ENCODE data around the gene ZXDC. TPM values are rescaled to one million over a fixed set of nuclear protein-coding genes. Genes with fewer than 3 reads are reported as not detected.

The ZXDC gene
- total RNA-seq, 4 donors from 2014 or later: 22.7 to 47.0 (median 27.9) TPM

GRCh38 chr3:126509597-126510307 lies 34.1 kb upstream of the ZXDC start:
- DNase-seq (ENCODE audit: low spot score): no peak
- no peak for TF ChIP-seq CTCF (IDR thresholded peaks at IDR 0.05)
- no peak for ATAC-seq (ENCODE audit: low FRiP score)

- DNase-seq (ENCODE audit: low spot score) (no peak), ATAC-seq (ENCODE audit: low FRiP score) (peak; percentile 24)
- TF ChIP-seq CTCF (IDR thresholded peaks at IDR 0.05): no peak
Observed at GRCh38 chr3:126508564-126508964, 32.9 kb upstream of the ZXDC start.

GRCh38 chr3:126507886-126508285 lies 32.2 kb upstream of the ZXDC start:
- DNase-seq (ENCODE audit: low spot score) (no peak), ATAC-seq (ENCODE audit: low FRiP score) (no peak)

DNA sequence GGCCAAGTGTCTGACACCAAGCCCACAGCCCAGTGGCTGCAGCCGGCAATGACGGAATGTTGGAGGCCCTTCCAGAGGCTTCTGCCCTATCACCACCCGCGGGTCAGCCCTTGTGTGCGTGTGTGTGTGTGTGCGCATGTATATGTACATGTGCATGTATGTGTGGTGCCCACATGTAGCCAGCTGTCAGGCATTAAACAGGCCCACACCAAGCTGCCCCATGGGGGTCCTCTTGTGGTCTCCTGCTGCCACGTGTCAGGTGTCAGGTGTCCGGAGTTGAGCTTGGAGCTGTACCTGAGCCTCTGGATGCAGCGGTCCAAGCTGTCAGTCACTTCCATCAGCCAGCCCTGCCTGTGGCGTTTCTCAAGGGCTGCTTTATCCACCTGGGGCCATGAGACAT lies 28.0 kb upstream of the ZXDC start:
- ATAC-seq (ENCODE audit: low FRiP score): no peak
- no peak for DNase-seq (ENCODE audit: low spot score)
- no peak for TF ChIP-seq CTCF (IDR thresholded peaks at IDR 0.05)

More at GRCh38 chr3:126507886-126508285, 32.2 kb upstream of the ZXDC start:
- TF ChIP-seq CTCF (IDR thresholded peaks at IDR 0.05): no peak

DNA sequence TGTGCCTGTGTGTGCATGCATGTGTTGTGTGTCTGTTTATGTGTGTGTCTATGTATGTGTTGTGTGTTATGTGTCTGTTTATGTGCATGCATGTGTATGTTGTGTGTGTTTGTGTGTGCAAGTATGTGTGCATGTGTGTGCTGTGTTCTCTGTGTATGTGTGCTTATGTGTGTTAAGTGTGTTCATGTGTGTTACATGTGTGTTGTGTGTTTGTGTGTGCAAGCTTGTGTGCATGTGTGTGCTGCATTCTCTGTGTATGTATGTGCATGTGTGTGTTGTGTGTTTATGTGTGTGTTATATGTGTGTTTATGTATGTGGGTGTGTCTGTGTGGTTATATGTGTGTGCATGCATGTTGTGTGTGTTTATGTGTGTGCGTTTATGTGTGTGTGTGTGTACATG lies 27.0 kb upstream of the ZXDC start:
- ATAC-seq (ENCODE audit: low FRiP score): no peak
- no peak for TF ChIP-seq CTCF (IDR thresholded peaks at IDR 0.05)
- DNase-seq (ENCODE audit: low spot score): no peak

DNA sequence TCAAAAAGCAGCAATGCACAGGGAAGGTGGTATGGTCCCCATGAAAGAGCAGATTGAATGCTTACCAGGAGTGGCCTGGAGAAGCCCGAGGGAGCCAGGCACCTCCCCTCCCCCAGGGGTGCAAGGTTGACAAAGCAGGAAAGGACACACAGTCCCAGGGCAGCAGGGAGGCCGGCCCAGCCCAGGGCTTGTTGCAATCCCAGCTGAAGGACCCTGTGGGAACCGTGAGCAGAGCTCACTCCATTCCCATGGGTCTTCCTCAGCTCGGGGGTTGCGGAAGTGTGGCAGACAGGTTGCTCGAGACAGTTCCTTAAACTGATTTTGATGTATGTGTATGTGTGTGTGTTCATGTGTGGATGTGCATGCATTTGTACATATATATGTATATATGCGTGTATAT lies 26.0 kb upstream of the ZXDC start:
- DNase-seq (ENCODE audit: low spot score) (no peak), ATAC-seq (ENCODE audit: low FRiP score) (no peak)
- TF ChIP-seq CTCF (IDR thresholded peaks at IDR 0.05): no peak

DNA sequence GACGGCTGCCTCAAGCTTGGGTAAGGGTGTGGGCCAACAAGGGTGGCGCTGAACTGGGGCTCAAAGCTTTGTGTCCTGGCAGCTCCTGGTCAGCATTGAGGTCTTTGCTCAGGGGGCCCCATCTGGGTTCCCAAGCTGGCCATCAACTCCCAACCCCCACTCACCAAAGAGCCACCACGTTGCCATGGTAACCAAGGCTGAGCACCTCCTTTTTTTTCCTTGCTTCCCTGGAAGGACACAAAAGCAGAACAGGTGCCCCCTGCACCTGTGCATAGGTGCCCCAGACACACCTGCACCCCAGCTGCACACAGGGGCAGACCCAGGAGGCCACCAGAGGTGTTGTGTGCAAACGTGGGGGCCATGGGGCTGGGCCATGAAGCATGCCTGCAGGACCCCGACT lies 25.4 kb upstream of the ZXDC start:
- DNase-seq (ENCODE audit: low spot score) (no peak), ATAC-seq (ENCODE audit: low FRiP score) (no peak)
- no peak for TF ChIP-seq CTCF (IDR thresholded peaks at IDR 0.05)

All from omental fat pad (tissue), 4 donors.